Measurements from ENCODE around the gene BRPF3.

DNA sequence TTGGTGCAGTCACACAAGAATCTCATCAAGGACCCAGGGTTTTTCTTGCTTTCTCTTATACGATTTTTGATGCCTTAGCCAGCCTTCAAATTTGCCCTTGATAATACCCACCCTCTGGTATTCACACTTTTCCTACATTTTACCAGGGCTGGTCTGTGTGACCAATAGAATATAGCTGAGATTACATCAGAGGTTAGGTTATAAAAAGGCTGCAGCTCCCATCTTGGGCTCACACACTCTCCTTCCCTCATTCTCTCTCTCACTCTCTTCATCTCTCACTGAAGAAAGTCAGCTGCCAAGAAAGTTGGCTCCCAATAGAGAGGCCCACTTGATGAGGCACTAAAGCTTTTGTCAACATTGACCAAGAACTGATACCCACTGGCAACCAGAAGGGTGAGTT lies 69.2 kb downstream of the BRPF3 start:
- TF ChIP-seq, protein P1, sequence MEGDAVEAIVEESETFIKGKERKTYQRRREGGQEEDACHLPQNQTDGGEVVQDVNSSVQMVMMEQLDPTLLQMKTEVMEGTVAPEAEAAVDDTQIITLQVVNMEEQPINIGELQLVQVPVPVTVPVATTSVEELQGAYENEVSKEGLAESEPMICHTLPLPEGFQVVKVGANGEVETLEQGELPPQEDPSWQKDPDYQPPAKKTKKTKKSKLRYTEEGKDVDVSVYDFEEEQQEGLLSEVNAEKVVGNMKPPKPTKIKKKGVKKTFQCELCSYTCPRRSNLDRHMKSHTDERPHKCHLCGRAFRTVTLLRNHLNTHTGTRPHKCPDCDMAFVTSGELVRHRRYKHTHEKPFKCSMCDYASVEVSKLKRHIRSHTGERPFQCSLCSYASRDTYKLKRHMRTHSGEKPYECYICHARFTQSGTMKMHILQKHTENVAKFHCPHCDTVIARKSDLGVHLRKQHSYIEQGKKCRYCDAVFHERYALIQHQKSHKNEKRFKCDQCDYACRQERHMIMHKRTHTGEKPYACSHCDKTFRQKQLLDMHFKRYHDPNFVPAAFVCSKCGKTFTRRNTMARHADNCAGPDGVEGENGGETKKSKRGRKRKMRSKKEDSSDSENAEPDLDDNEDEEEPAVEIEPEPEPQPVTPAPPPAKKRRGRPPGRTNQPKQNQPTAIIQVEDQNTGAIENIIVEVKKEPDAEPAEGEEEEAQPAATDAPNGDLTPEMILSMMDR (IDR thresholded peaks at IDR 0.05; ENCODE audit: extremely low read depth in 1 of 2, insufficient read depth in 1 of 2, low read depth in 1 of 2, low read length in 2 of 2): no peak
- TF ChIP-seq POLR2A (IDR thresholded peaks at IDR 0.05; ENCODE audit: low read depth, low read length) (no peak), EZH2 (IDR thresholded peaks at IDR 0.05; ENCODE audit: borderline replicate concordance, low read depth, low read length, severe bottlenecking) (no peak), MAX (IDR thresholded peaks at IDR 0.05; ENCODE audit: insufficient read depth, insufficient read length) (no peak), POLR2AphosphoS5 (IDR thresholded peaks at IDR 0.05; ENCODE audit: insufficient read depth, low read depth, low read length) (no peak), JUN (IDR thresholded peaks at IDR 0.05; ENCODE audit: borderline replicate concordance, insufficient read depth, insufficient read length, low read depth) (no peak), MYC (IDR thresholded peaks at IDR 0.05; ENCODE audit: low read depth, low read length) (no peak)

All from endothelial cell of umbilical vein (primary cell).